Measurements from ENCODE around the gene PTPRN2. TPM values are rescaled to one million over a fixed set of nuclear protein-coding genes. Genes with fewer than 3 reads are reported as not detected.

PTPRN2 gene
- polyA plus RNA-seq, 3 donors from 2014 or later: 1.9 to 3.7 (median 2.2) TPM

GRCh38 chr7:158019726-158020705 is 567.6 kb downstream of the PTPRN2 start:
- DNase-seq: no peak
- no peak overlapping the region for H3K27ac Mint-ChIP-seq
- no peak overlapping the region for H3K4me3 Mint-ChIP-seq
- H3K36me3 Mint-ChIP-seq: no peaks in the 10 kb centered on the region
- no peaks in the 10 kb centered on the region for H3K4me1 Mint-ChIP-seq
- H3K27me3 Mint-ChIP-seq (ENCODE audit: low read depth in 3 of 3): peaks cover 0 to 6% (median 3%) of the 10 kb centered on the region in 3 donors
- H3K9me3 Mint-ChIP-seq: no peaks in the 10 kb centered on the region

GRCh38 chr7:158018971-158019645 is 568.5 kb downstream of the PTPRN2 start:
- DNase-seq: no peak
- Mint-ChIP-seq H3K36me3 (no peaks in the 10 kb centered on the region), H3K9me3 (no peaks in the 10 kb centered on the region), H3K27ac (no peak overlapping the region), H3K4me1 (no peaks in the 10 kb centered on the region), H3K27me3 (ENCODE audit: low read depth in 3 of 3) (peaks cover 0 to 6% (median 3%) of the 10 kb centered on the region in 3 donors), H3K4me3 (no peak overlapping the region)

GRCh38 chr7:158018098-158018762 is 569.4 kb downstream of the PTPRN2 start:
- Mint-ChIP-seq H3K9me3 (no peaks in the 10 kb centered on the region), H3K4me3 (no peak overlapping the region)
- DNase-seq: no peak

GRCh38 chr7:158017111-158018097 is 570.2 kb downstream of the PTPRN2 start:
- Mint-ChIP-seq H3K27ac (no peak overlapping the region), H3K36me3 (no peaks in the 10 kb centered on the region), H3K4me1 (no peaks in the 10 kb centered on the region), H3K9me3 (no peaks in the 10 kb centered on the region), H3K4me3 (no peak overlapping the region), H3K27me3 (ENCODE audit: low read depth in 3 of 3) (peaks cover 0 to 3% (median 3%) of the 10 kb centered on the region in 3 donors)
- DNase-seq: no peak

More at GRCh38 chr7:158018098-158018762, 569.4 kb downstream of the PTPRN2 start:
- Mint-ChIP-seq H3K27me3 (ENCODE audit: low read depth in 3 of 3) (peaks cover 0 to 3% (median 3%) of the 10 kb centered on the region in 3 donors), H3K4me1 (no peaks in the 10 kb centered on the region), H3K27ac (no peak overlapping the region), H3K36me3 (no peaks in the 10 kb centered on the region)

GRCh38 chr7:158016180-158017097 is 571.2 kb downstream of the PTPRN2 start:
- Mint-ChIP-seq H3K4me3 (no peak overlapping the region), H3K9me3 (no peaks in the 10 kb centered on the region), H3K27ac (no peak overlapping the region), H3K27me3 (ENCODE audit: low read depth in 3 of 3) (peaks cover 0 to 5% (median 0%) of the 10 kb centered on the region in 3 donors), H3K36me3 (no peaks in the 10 kb centered on the region), H3K4me1 (no peaks in the 10 kb centered on the region)
- DNase-seq: no peak

GRCh38 chr7:158015403-158016179 is 572.0 kb downstream of the PTPRN2 start:
- H3K27me3 Mint-ChIP-seq (ENCODE audit: low read depth in 3 of 3): peaks cover 0 to 3% (median 0%) of the 10 kb centered on the region in 3 donors

GRCh38 chr7:158014976-158015375 is 572.6 kb downstream of the PTPRN2 start:
- H3K4me1 Mint-ChIP-seq: peaks cover 0 to 2% of the 10 kb centered on the region in 2 donors
- no peaks in the 10 kb centered on the region for H3K36me3 Mint-ChIP-seq
- H3K27ac Mint-ChIP-seq: no peak overlapping the region
- H3K4me3 Mint-ChIP-seq: no peak overlapping the region
- DNase-seq: no peak
- H3K9me3 Mint-ChIP-seq: no peaks in the 10 kb centered on the region
- peaks cover 0 to 3% (median 0%) of the 10 kb centered on the region in 3 donors for H3K27me3 Mint-ChIP-seq (ENCODE audit: low read depth in 3 of 3)

More at GRCh38 chr7:158015403-158016179, 572.0 kb downstream of the PTPRN2 start:
- DNase-seq: no peak
- no peak overlapping the region for H3K27ac Mint-ChIP-seq
- H3K9me3 Mint-ChIP-seq: no peaks in the 10 kb centered on the region
- no peak overlapping the region for H3K4me3 Mint-ChIP-seq
- peaks cover 0 to 2% of the 10 kb centered on the region in 2 donors for H3K4me1 Mint-ChIP-seq
- no peaks in the 10 kb centered on the region for H3K36me3 Mint-ChIP-seq

- Mint-ChIP-seq H3K36me3 (no peaks in the 10 kb centered on the region), H3K4me1 (peaks cover 0 to 2% of the 10 kb centered on the region in 2 donors), H3K9me3 (no peaks in the 10 kb centered on the region), H3K27ac (no peak overlapping the region), H3K27me3 (ENCODE audit: low read depth in 3 of 3) (peaks cover 0 to 3% (median 0%) of the 10 kb centered on the region in 3 donors), H3K4me3 (no peak overlapping the region)
- DNase-seq: no peak
Observed at GRCh38 chr7:158013085-158013668, 574.4 kb downstream of the PTPRN2 start.

- Mint-ChIP-seq H3K27me3 (ENCODE audit: low read depth in 3 of 3) (peaks cover 0 to 3% (median 2%) of the 10 kb centered on the region in 3 donors), H3K4me1 (peaks cover 0 to 2% of the 10 kb centered on the region in 2 donors), H3K36me3 (no peaks in the 10 kb centered on the region), H3K4me3 (peak overlapping the region in 1 of 5 donors; percentile 20), H3K27ac (no peak overlapping the region), H3K9me3 (no peaks in the 10 kb centered on the region)
- DNase-seq: no peak
Observed at GRCh38 chr7:158011941-158012340, 575.7 kb downstream of the PTPRN2 start.

GRCh38 chr7:158010961-158011693 is 576.5 kb downstream of the PTPRN2 start:
- no peaks in the 10 kb centered on the region for H3K9me3 Mint-ChIP-seq
- DNase-seq: no peak
- peak overlapping the region in 1 of 5 donors; percentile 29 for H3K4me3 Mint-ChIP-seq
- no peak overlapping the region for H3K27ac Mint-ChIP-seq
- H3K4me1 Mint-ChIP-seq: peaks cover 0 to 2% of the 10 kb centered on the region in 2 donors
- H3K27me3 Mint-ChIP-seq (ENCODE audit: low read depth in 3 of 3): peaks cover 2 to 5% (median 3%) of the 10 kb centered on the region in 3 donors
- H3K36me3 Mint-ChIP-seq: no peaks in the 10 kb centered on the region
